ENCODE data around the gene SAP130. TPM values are rescaled to one million over a fixed set of nuclear protein-coding genes. Genes with fewer than 3 reads are reported as not detected.

SAP130 gene
- total RNA-seq, 1 donor from 2014 or later, result 1.6 TPM

GRCh38 chr2:128024816-128025215, 3.0 kb downstream of the SAP130 start:
- TF ChIP-seq, protein P1, sequence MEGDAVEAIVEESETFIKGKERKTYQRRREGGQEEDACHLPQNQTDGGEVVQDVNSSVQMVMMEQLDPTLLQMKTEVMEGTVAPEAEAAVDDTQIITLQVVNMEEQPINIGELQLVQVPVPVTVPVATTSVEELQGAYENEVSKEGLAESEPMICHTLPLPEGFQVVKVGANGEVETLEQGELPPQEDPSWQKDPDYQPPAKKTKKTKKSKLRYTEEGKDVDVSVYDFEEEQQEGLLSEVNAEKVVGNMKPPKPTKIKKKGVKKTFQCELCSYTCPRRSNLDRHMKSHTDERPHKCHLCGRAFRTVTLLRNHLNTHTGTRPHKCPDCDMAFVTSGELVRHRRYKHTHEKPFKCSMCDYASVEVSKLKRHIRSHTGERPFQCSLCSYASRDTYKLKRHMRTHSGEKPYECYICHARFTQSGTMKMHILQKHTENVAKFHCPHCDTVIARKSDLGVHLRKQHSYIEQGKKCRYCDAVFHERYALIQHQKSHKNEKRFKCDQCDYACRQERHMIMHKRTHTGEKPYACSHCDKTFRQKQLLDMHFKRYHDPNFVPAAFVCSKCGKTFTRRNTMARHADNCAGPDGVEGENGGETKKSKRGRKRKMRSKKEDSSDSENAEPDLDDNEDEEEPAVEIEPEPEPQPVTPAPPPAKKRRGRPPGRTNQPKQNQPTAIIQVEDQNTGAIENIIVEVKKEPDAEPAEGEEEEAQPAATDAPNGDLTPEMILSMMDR (IDR thresholded peaks at IDR 0.05; ENCODE audit: insufficient read depth, low read length, severe bottlenecking), result no peak
- FAIRE-seq (no peak), DNase-seq (ENCODE audit: low read depth) (no peak)
- H3K4me3 ChIP-seq (ENCODE audit: low read depth, low read length), result no peak overlapping the region
- no peaks in the 10 kb centered on the region for H3K36me3 ChIP-seq (ENCODE audit: control insufficient read depth, insufficient read depth, low read length)
- no peaks in the 10 kb centered on the region for H3K27me3 ChIP-seq (ENCODE audit: control insufficient read depth, insufficient read depth, low read length)

GRCh38 chr2:128017561-128017960, 10.3 kb downstream of the SAP130 start:
- no peak for DNase-seq (ENCODE audit: low read depth)
- peaks cover 14% of the 10 kb centered on the region for H3K36me3 ChIP-seq (ENCODE audit: control insufficient read depth, insufficient read depth, low read length)
- no peak for FAIRE-seq
- no peak overlapping the region for H3K4me3 ChIP-seq (ENCODE audit: low read depth, low read length)
- TF ChIP-seq, protein P1 (IDR thresholded peaks at IDR 0.05; ENCODE audit: insufficient read depth, low read length, severe bottlenecking), result no peak
- no peaks in the 10 kb centered on the region for H3K27me3 ChIP-seq (ENCODE audit: control insufficient read depth, insufficient read depth, low read length)

- no peak for FAIRE-seq
- Histone ChIP-seq H3K27me3 (ENCODE audit: control insufficient read depth, insufficient read depth, low read length) (no peaks in the 10 kb centered on the region), H3K4me3 (ENCODE audit: low read depth, low read length) (no peak overlapping the region), H3K36me3 (ENCODE audit: control insufficient read depth, insufficient read depth, low read length) (peaks cover 14% of the 10 kb centered on the region)
- no peak for DNase-seq (ENCODE audit: low read depth)
- TF ChIP-seq, protein P1 (IDR thresholded peaks at IDR 0.05; ENCODE audit: insufficient read depth, low read length, severe bottlenecking), result no peak
These were observed 11.2 kb downstream of the SAP130 start for GRCh38 chr2:128016620-128017019.

DNA sequence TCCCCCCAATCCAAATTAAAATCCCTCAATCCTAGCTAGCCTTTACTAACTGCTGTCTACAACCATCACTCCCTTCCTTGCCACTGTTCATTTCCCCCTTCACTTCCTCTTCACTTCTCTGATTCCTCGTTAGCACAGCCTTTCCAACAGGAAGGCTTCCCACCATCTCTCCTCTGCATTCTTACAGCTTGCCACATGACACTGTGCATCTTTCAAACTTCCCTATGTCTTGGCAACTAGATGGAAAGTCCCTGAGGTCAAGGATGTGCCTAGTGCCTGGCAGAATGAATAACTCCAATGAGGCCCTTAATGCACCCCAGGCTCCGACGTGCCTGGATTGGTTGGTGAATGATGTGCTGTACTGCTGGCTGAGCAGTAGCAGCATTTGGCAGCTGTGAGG, 15.2 kb downstream of the SAP130 start:
- DNase-seq (ENCODE audit: low read depth) (no peak), FAIRE-seq (no peak)
- Histone ChIP-seq H3K27me3 (ENCODE audit: control insufficient read depth, insufficient read depth, low read length) (no peaks in the 10 kb centered on the region), H3K4me3 (ENCODE audit: low read depth, low read length) (no peak overlapping the region), H3K36me3 (ENCODE audit: control insufficient read depth, insufficient read depth, low read length) (peaks cover 17% of the 10 kb centered on the region)
- TF ChIP-seq, protein P1 (IDR thresholded peaks at IDR 0.05; ENCODE audit: insufficient read depth, low read length, severe bottlenecking), result no peak

GRCh38 chr2:128008074-128008672, 19.7 kb downstream of the SAP130 start:
- TF ChIP-seq, protein P1 (IDR thresholded peaks at IDR 0.05; ENCODE audit: insufficient read depth, low read length, severe bottlenecking), result no peak
- FAIRE-seq (peak; percentile 23), DNase-seq (ENCODE audit: low read depth) (peak; percentile 8)
- Histone ChIP-seq H3K36me3 (ENCODE audit: control insufficient read depth, insufficient read depth, low read length) (peaks cover 10% of the 10 kb centered on the region), H3K27me3 (ENCODE audit: control insufficient read depth, insufficient read depth, low read length) (no peaks in the 10 kb centered on the region), H3K4me3 (ENCODE audit: low read depth, low read length) (no peak overlapping the region)

- FAIRE-seq (no peak), DNase-seq (ENCODE audit: low read depth) (no peak)
- Histone ChIP-seq H3K27me3 (ENCODE audit: control insufficient read depth, insufficient read depth, low read length) (no peaks in the 10 kb centered on the region), H3K36me3 (ENCODE audit: control insufficient read depth, insufficient read depth, low read length) (peaks cover 6% of the 10 kb centered on the region), H3K4me3 (ENCODE audit: low read depth, low read length) (no peak overlapping the region)
- TF ChIP-seq, protein P1 (IDR thresholded peaks at IDR 0.05; ENCODE audit: insufficient read depth, low read length, severe bottlenecking), result no peak
These were observed 23.4 kb downstream of the SAP130 start for GRCh38 chr2:128004509-128004908.

All from bronchial epithelial cell (primary cell).